K562 treated with DMSO at 1 percent for 48 hours (cell line): ENCODE results near the gene TMEM72. TPM values are rescaled to one million over a fixed set of nuclear protein-coding genes. Genes with fewer than 3 reads are reported as not detected.

Experiments
- total RNA-seq: library from RNA; unstranded; fragments of 300-600 nt; gene quantifications from 2 replicates; pipeline ENCODE4 v1.2.3, GENCODE V29; 2022; ENCODE audit warnings: low replicate concordance; ENCODE audit errors: extremely low read depth

The TMEM72 gene
- not detected in 2 replicates for total RNA-seq

GRCh38 chr10:44911081-44911540 is at the start of gene TMEM72:
Gene TMEM72 (plus strand): TSS chr10:44911337. CDS start chr10:44911513, 176 bp downstream.

DNA sequence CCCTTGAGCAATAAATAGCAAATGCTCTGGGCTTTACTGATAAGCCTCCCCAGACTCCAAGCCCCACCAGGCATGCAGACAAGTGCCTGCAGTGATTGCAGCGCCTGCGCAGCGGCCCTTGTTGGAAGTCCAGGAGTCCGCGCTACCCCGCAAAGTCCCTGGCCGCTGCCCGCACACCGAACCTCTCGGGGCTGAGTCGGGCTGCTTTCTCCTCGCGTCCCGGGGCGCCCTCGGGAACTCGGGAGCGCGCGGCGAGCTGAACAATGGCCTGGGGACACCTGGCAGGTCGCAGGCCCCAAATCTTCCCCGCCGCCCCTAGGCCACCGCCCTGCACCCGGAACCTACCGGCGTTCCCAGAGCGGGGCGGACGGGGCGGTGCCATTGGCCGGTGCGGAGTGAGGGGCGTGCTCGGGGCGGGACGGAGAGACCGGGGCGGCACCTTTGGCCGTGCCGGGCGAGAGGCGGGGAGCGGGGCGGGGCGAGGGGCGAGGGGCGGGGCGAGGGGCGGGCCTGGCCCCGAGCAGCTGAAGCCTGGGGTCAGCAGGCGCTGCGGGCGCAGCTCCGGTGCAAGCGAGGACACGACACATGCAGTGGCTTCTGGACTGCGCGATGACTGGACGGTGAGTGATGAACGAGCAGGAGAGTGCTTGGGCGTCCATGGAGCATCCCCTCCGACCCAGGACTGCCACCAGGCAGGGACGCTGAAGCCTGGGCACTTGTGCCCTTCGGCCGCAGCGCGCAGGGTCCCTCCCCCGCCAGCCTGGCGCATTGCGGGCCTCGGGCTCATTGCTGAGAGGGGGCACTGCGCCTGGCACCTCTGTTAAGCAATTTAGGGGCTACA is 48.3 kb downstream of the TMEM72 start, which contains the start of gene RASSF4:
RASSF4 (plus strand) TSS at position 556 of the 841 bp plus-strand sequence. CDS start 10,401 bp downstream, outside the sequence.

GRCh38 chr10:44978570-44979280 is 67.6 kb downstream of the TMEM72 start, which contains the start of gene DEPP1:
Gene DEPP1 (minus strand): TSS chr10:44978809. CDS start chr10:44978030, 779 bp downstream.

Other genes starting within 250 kb of the TMEM72 start
- not detected in 2 replicates for gene RASSF4, start 48.5 kb downstream of the TMEM72 start, total RNA-seq
- gene DEPP1, start 67.5 kb downstream of the TMEM72 start, total RNA-seq, result not detected in 2 replicates
- not detected in 2 replicates for gene ZNF22, start 89.6 kb downstream of the TMEM72 start, total RNA-seq